HL-60 (cell line): Measurements from ENCODE around the gene BTBD9.
A peak's percentile ranks its signal among the peaks of the same experiment; 100 is the strongest.

ENCODE experiments used
- DNase-seq, 2 experiments: peaks; one replicate each; pipeline ENCODE4 v3.0.0-alpha.2; 2010 to 2020; ENCODE audit warnings: low read depth in 1 of 2, low spot score in 1 of 2
- H3K27ac ChIP-seq: fragments of 250-450 bp; sonication (Bioruptor Pico); replicated peaks from 2 replicates; pipeline ENCODE4 v1.5.1; 2020; ENCODE audit warnings: mild to moderate bottlenecking, moderate library complexity
- H3K27me3 ChIP-seq: fragments of 250-450 bp; sonication (Bioruptor Pico); 2 replicates; pipeline ENCODE4 v1.5.1; 2021; ENCODE audit warnings: mild to moderate bottlenecking, moderate library complexity; ENCODE audit not compliant: insufficient read depth, poor library complexity, severe bottlenecking
- H3K4me3 ChIP-seq: replicated peaks from 2 replicates; pipeline ENCODE4 v1.5.1; 2011; ENCODE audit warnings: mild to moderate bottlenecking, control low read depth, low read length; ENCODE audit not compliant: insufficient read depth
- CTCF ChIP-seq: IDR thresholded peaks from one replicate; pipeline ENCODE4 v1.5.1; 2011; ENCODE audit warnings: low read length, control low read depth, inconsistent platforms; ENCODE audit not compliant: insufficient read depth
- GABPA ChIP-seq: IDR thresholded peaks from 2 replicates; pipeline ENCODE4 v1.6.1; 2012; ENCODE audit warnings: low read depth
- POLR2AphosphoS5 ChIP-seq: IDR thresholded peaks from 2 replicates; pipeline ENCODE4 v1.6.1; 2012; ENCODE audit warnings: low read depth
- REST ChIP-seq: IDR thresholded peaks from 2 replicates; pipeline ENCODE4 v1.6.1; 2012; ENCODE audit warnings: low read depth; ENCODE audit not compliant: insufficient replicate concordance
- SPI1 ChIP-seq: IDR thresholded peaks from 2 replicates; pipeline ENCODE4 v1.6.1; 2012; ENCODE audit warnings: low read depth, mild to moderate bottlenecking, borderline replicate concordance

BTBD9 gene

GRCh38 chr6:38485488-38485887, 154.2 kb downstream of the BTBD9 start:
- no peak for TF ChIP-seq SPI1
- TF ChIP-seq REST: no peak
- no peak for TF ChIP-seq GABPA
- TF ChIP-seq CTCF: no peak
- TF ChIP-seq POLR2AphosphoS5: no peak
- Histone ChIP-seq H3K27me3 (no peaks in the 10 kb centered on the region), H3K4me3 (no peak overlapping the region), H3K27ac (no peak overlapping the region)
- no peak for DNase-seq

- DNase-seq: no peak
- no peak overlapping the region for H3K27ac ChIP-seq
- H3K27me3 ChIP-seq: no peaks in the 10 kb centered on the region
- TF ChIP-seq REST: no peak
- TF ChIP-seq CTCF: no peak
- TF ChIP-seq SPI1: no peak
- no peak overlapping the region for H3K4me3 ChIP-seq
Observed at GRCh38 chr6:38484656-38485055, 155.1 kb downstream of the BTBD9 start.

GRCh38 chr6:38483526-38483925, 156.2 kb downstream of the BTBD9 start:
- Histone ChIP-seq H3K27ac (no peak overlapping the region), H3K4me3 (no peak overlapping the region), H3K27me3 (no peaks in the 10 kb centered on the region)
- DNase-seq: peak; percentile 5 to 49
- TF ChIP-seq GABPA (no peak), REST (no peak), SPI1 (peak; percentile 72)

GRCh38 chr6:38482466-38482865, 157.3 kb downstream of the BTBD9 start:
- Histone ChIP-seq H3K4me3 (no peak overlapping the region), H3K27ac (no peak overlapping the region), H3K27me3 (no peaks in the 10 kb centered on the region)
- no peak for DNase-seq
- TF ChIP-seq SPI1: no peak
- no peak for TF ChIP-seq REST
- no peak for TF ChIP-seq POLR2AphosphoS5
- no peak for TF ChIP-seq CTCF
- no peak for TF ChIP-seq GABPA
